H1 (cell line): Measurements from ENCODE around the gene RALY. TPM values are rescaled to one million over a fixed set of nuclear protein-coding genes. Genes with fewer than 3 reads are reported as not detected.

ENCODE experiments used
- BCL11A ChIP-seq, 2 experiments: IDR thresholded peaks; one replicate each; pipeline ENCODE4 v1.6.1; 2011; ENCODE audit warnings: low read depth in 2 of 2, low read length in 2 of 2, mild to moderate bottlenecking in 2 of 2
- GTF2F1 ChIP-seq: IDR thresholded peaks from 2 replicates; pipeline ENCODE4 v1.6.1; 2012; ENCODE audit warnings: low read depth, low read length, improper control_type of control experiment, borderline replicate concordance
- KDM5A ChIP-seq: fragments of 200-600 bp; IDR thresholded peaks from 2 replicates; pipeline ENCODE4 v1.7.1; 2012; ENCODE audit warnings: mild to moderate bottlenecking, low read length, inconsistent platforms, mixed read lengths
- RBBP5 ChIP-seq: IDR thresholded peaks from 2 replicates; pipeline ENCODE4 v1.7.1; 2012; ENCODE audit warnings: low read depth, mild to moderate bottlenecking, inconsistent platforms, low read length, moderate library complexity, borderline replicate concordance
- SP2 ChIP-seq: IDR thresholded peaks from 2 replicates; pipeline ENCODE4 v1.6.1; 2012; ENCODE audit warnings: mild to moderate bottlenecking, low read length, inconsistent platforms
- SP4 ChIP-seq: IDR thresholded peaks from 2 replicates; pipeline ENCODE4 v1.6.1; 2012; ENCODE audit warnings: low read length, inconsistent platforms
- polyA plus RNA-seq, 7 experiments: library from polyadenylated mRNA; depleted of rRNA in 3 of 7; stranded (reverse) in 5 of 7; unstranded in 2 of 7; fragments of >200 nt in 5 of 7; fragments of 200-250 nt in 2 of 7; gene quantifications; 1 replicate in 5 of 7; 2 replicates in 1 of 7; 4 replicates in 1 of 7; pipeline versions ENCODE4 v1.2.1 to v1.2.3, GENCODE V29; 2011 to 2013; ENCODE audit warnings: missing spikeins in 2 of 7, mixed read lengths in 2 of 7
- total RNA-seq: library from RNA; stranded (reverse); fragmentation: NEBNext Ultra II Directional; extraction: Animal tissue kit (Norgen Biotek cat#: 25700); gene quantifications from 2 replicates; pipeline ENCODE4 v1.2.1, GENCODE V29; 2021
- TF ChIP-seq, protein P1 (sequence below): IDR thresholded peaks from 2 replicates; pipeline ENCODE4 v1.6.1; 2012; ENCODE audit warnings: low read length, inconsistent platforms

Gene RALY
- total and polyA plus RNA-seq, 2 of the 8 experiments (the other 6 are each of a cell fraction or from before 2014, with no cell fraction given): 133 to 148 TPM

- TF ChIP-seq BCL11A (IDR thresholded peaks at IDR 0.05; ENCODE audit: low read depth in 2 of 2, low read length in 2 of 2) (no peak), SP4 (no peak), GTF2F1 (no peak), KDM5A (no peak), RBBP5 (no peak), SP2 (no peak)
- TF ChIP-seq, protein P1, sequence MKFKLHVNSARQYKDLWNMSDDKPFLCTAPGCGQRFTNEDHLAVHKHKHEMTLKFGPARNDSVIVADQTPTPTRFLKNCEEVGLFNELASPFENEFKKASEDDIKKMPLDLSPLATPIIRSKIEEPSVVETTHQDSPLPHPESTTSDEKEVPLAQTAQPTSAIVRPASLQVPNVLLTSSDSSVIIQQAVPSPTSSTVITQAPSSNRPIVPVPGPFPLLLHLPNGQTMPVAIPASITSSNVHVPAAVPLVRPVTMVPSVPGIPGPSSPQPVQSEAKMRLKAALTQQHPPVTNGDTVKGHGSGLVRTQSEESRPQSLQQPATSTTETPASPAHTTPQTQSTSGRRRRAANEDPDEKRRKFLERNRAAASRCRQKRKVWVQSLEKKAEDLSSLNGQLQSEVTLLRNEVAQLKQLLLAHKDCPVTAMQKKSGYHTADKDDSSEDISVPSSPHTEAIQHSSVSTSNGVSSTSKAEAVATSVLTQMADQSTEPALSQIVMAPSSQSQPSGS: no peak
- TF ChIP-seq, all 59 proteins: peak for 0
Measured at GRCh38 chr20:34037121-34037520, 43.4 kb downstream of the RALY start (continued).
